ENCODE measurements around the gene TRUB2. TPM values are rescaled to one million over a fixed set of nuclear protein-coding genes. Genes with fewer than 3 reads are reported as not detected.

TRUB2 gene
- total RNA-seq, 1 experiment from 2014 or later = 42.1 TPM

GRCh38 chr9:128342971-128343680, 20.9 kb upstream of the TRUB2 start:
- TF ChIP-seq ZBTB33 (IDR thresholded peaks at IDR 0.05; ENCODE audit: extremely low read depth, insufficient replicate concordance, low read length) (no peak), JUND (IDR thresholded peaks at IDR 0.05) (no peak), EGR1 (IDR thresholded peaks at IDR 0.05; ENCODE audit: low read depth) (no peak), SP1 (IDR thresholded peaks at IDR 0.05; ENCODE audit: low read depth) (no peak), POLR2AphosphoS5 (IDR thresholded peaks at IDR 0.05; ENCODE audit: low read depth, low read length) (no peak), EZH2 (IDR thresholded peaks at IDR 0.05) (no peak), FOSL1 (IDR thresholded peaks at IDR 0.05; ENCODE audit: low read depth) (no peak), CTCF (IDR thresholded peaks at IDR 0.05 in 2 of 3, conservative IDR thresholded peaks at IDR 0.05 in 1 of 3; ENCODE audit: borderline replicate concordance in 1 of 3, insufficient read depth in 1 of 3, low read depth in 2 of 3, low read length in 2 of 3) (no peak), TCF7L2 (IDR thresholded peaks at IDR 0.05; ENCODE audit: borderline replicate concordance, extremely low read depth, insufficient read depth, insufficient read length) (no peak), YY1 (IDR thresholded peaks at IDR 0.05; ENCODE audit: extremely low read depth, insufficient replicate concordance, low read depth, low read length) (no peak), POLR2A (IDR thresholded peaks at IDR 0.05; ENCODE audit: borderline replicate concordance, extremely low read depth, insufficient read depth, insufficient read length) (no peak), ZFX (IDR thresholded peaks at IDR 0.05) (no peak), EZH2phosphoT487 (IDR thresholded peaks at IDR 0.05; ENCODE audit: borderline replicate concordance) (no peak), CEBPB (IDR thresholded peaks at IDR 0.05; ENCODE audit: low read depth) (no peak), SRF (IDR thresholded peaks at IDR 0.05; ENCODE audit: low read depth) (no peak), CBX3 (IDR thresholded peaks at IDR 0.05; ENCODE audit: low read depth) (no peak), ELF1 (IDR thresholded peaks at IDR 0.05; ENCODE audit: borderline replicate concordance, low read depth) (no peak), MAX (IDR thresholded peaks at IDR 0.05) (no peak)
- Histone ChIP-seq H3K36me3 (ENCODE audit: control insufficient read depth in 1 of 2, insufficient read depth in 2 of 2, low read length in 2 of 2) (peaks cover 8 to 20% of the 10 kb centered on the region in 2 experiments; a peak in 3 of 4 replicates), H4K20me1 (ENCODE audit: insufficient read depth) (no peaks in the 10 kb centered on the region), H3K27me3 (ENCODE audit: insufficient read depth, low read length) (no peaks in the 10 kb centered on the region), H3K9me3 (ENCODE audit: control insufficient read depth in 1 of 2, insufficient read depth in 1 of 2, low read depth in 1 of 2, low read length in 2 of 2) (no peaks in the 10 kb centered on the region), H3K9me2 (ENCODE audit: insufficient read depth) (no peaks in the 10 kb centered on the region), H3K9ac (ENCODE audit: low read length) (no peak overlapping the region), H3K4me2 (ENCODE audit: low read length) (no peak overlapping the region), H3K79me2 (ENCODE audit: insufficient read depth, low read length) (peaks cover 10% of the 10 kb centered on the region), H3K27ac (ENCODE audit: low read depth, low read length) (no peak overlapping the region), H3K4me1 (ENCODE audit: control insufficient read depth in 1 of 2, insufficient read depth in 2 of 2, low read length in 2 of 2) (peaks cover 0 to 20% of the 10 kb centered on the region in 2 experiments; a peak in 2 of 4 replicates), H3K4me3 (replicated peaks in 1 of 2; ENCODE audit: low read depth in 1 of 2, low read length in 2 of 2) (no peak overlapping the region), H2AFZ (ENCODE audit: low read depth, low read length, poor library complexity, severe bottlenecking) (no peak overlapping the region)
- DNase-seq (ENCODE audit: low read depth, low spot score) (no peak), ATAC-seq (no peak)
- ChIA-PET RAD21 (ENCODE audit: low non-redundant PET in 1 of 2, low total read pairs in 2 of 2, uncharacterized antibody in 2 of 2, unreplicated experiment in 2 of 2) (no interaction called here), POLR2A (no interaction called here), CTCF (no interaction called here)
- intact Hi-C loops (cut with micrococcal nuclease) = loop anchor here (10.0 kb wide), 1 partner anchor 148 kb away; the partner anchor contains the start of gene CIZ1
- BruUV-seq (replicated peaks) = no TSS peak

All from HCT116 (cell line).